Measurements from ENCODE around the gene TCF12. TPM values are rescaled to one million over a fixed set of nuclear protein-coding genes. Genes with fewer than 3 reads are reported as not detected.
"Not testable (repeated sequence)": the region's sequence is repeated elsewhere in the genome, so short reads cannot be mapped to it uniquely, and the experiment has no call there.

The TCF12 gene
- total RNA-seq, 1 experiment from 2014 or later, result 76.7 TPM

DNA sequence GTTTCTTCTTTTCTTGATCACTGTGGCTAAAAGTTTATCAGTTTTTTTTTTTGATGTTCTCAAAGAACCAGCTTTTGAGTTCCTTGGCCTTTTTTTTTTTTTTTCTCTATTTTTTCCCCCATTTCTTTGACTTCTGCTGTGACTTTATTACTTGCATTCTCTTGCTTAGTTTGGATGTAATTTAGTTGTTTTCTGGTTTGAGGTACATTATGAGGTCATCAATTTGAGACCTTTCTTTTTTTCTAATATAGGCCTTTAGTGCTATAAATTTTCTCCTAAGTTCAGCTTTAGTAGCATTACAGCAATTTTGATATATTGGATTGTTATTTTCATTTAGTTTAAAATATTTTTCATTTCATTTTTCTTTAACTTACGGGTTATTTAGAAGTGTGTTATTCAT lies 35.3 kb downstream of the TCF12 start:
- H4K5ac ChIP-seq (ENCODE audit: insufficient read length, low read depth, low read length), result no peak overlapping the region
- no peak overlapping the region for H3K56ac ChIP-seq (ENCODE audit: insufficient read length, low read depth, low read length)
- no peak overlapping the region for H4K8ac ChIP-seq (replicated peaks; ENCODE audit: insufficient read length, low read depth, low read length)
- H3K27me3 ChIP-seq (ENCODE audit: insufficient read depth, low read length), result no peaks in the 10 kb centered on the region
- no peak overlapping the region for H4K91ac ChIP-seq (ENCODE audit: insufficient read length, low read depth, low read length)
- H3K79me2 ChIP-seq (ENCODE audit: insufficient read depth, low read length), result peaks cover 9% of the 10 kb centered on the region; the same call in 1 of the 2 replicates
- H3K4me1 ChIP-seq (ENCODE audit: insufficient read depth, low read length), result peaks cover 2% of the 10 kb centered on the region; the same call in 1 of the 2 replicates
- H3K14ac ChIP-seq (ENCODE audit: insufficient read depth, low read length), result no peak overlapping the region
- H3K9me3 ChIP-seq (ENCODE audit: control insufficient read depth, low read depth, low read length), result no peaks in the 10 kb centered on the region
- H3K23me2 ChIP-seq (ENCODE audit: insufficient read length, low read depth, low read length, poor library complexity, severe bottlenecking), result no peaks in the 10 kb centered on the region
- no peak overlapping the region for H2AFZ ChIP-seq (ENCODE audit: low read length)
- H3K9ac ChIP-seq (ENCODE audit: extremely low read depth, insufficient read length, low read length), result no peak overlapping the region
- no peak overlapping the region for H3K23ac ChIP-seq (ENCODE audit: insufficient read length, low read depth, low read length)
- no peak overlapping the region for H2BK5ac ChIP-seq (ENCODE audit: insufficient read length, low read length)
- DNase-seq, result no peak
- H3K27ac ChIP-seq (ENCODE audit: insufficient read length, low read depth, low read length), result no peak overlapping the region
- H3K4ac ChIP-seq (ENCODE audit: low read depth, low read length), result no peak overlapping the region
- Mint-ChIP-seq H3K27me3 (ENCODE audit: low read depth) (no peaks in the 10 kb centered on the region), H3K36me3 (ENCODE audit: insufficient read depth in 1 of 3, low read depth in 3 of 3) (peaks cover 10 to 27% (median 23%) of the 10 kb centered on the region in 3 experiments), H3K4me1 (peaks cover 19 to 26% of the 10 kb centered on the region in 2 experiments), H3K9me3 (peaks cover 11 to 16% of the 10 kb centered on the region in 2 experiments; a peak in 4 of 5 replicates), H3K27ac (no peak overlapping the region), H3K4me3 (no peak overlapping the region)
- peaks cover 5% of the 10 kb centered on the region for H3K79me1 ChIP-seq (ENCODE audit: insufficient read depth, low read depth, low read length, poor library complexity, severe bottlenecking)
- no CpG with 5 or more reads among the region's 1 CpG for WGBS (ENCODE audit: extremely low coverage, insufficient read length, low lambda C conversion rate)
- no peak overlapping the region for H3K4me2 ChIP-seq (ENCODE audit: insufficient read depth, insufficient read length, low read length)
- no peak overlapping the region for H2BK120ac ChIP-seq (ENCODE audit: low read depth, low read length, poor library complexity, severe bottlenecking)
- H2BK20ac ChIP-seq (ENCODE audit: low read depth, low read length, poor library complexity, severe bottlenecking), result no peak overlapping the region
- H4K20me1 ChIP-seq (ENCODE audit: control insufficient read depth, insufficient read depth, insufficient read length), result no peaks in the 10 kb centered on the region
- H2BK12ac ChIP-seq (ENCODE audit: insufficient read length, low read depth, low read length), result no peak overlapping the region
- TF ChIP-seq CTCF (conservative IDR thresholded peaks at IDR 0.05), result no peak
- H3K18ac ChIP-seq (ENCODE audit: insufficient read length, low read depth, low read length), result no peak overlapping the region
- H3T11ph ChIP-seq (ENCODE audit: low read length), result no peak overlapping the region
- no peak overlapping the region for H2BK15ac ChIP-seq (ENCODE audit: low read depth, low read length)
- H2AK5ac ChIP-seq (ENCODE audit: insufficient read length, low read length), result no peak overlapping the region

GRCh38 chr15:56955011-56955410 lies 36.6 kb downstream of the TCF12 start:
- H3K9ac ChIP-seq (ENCODE audit: extremely low read depth, insufficient read length, low read length); H4K20me1 ChIP-seq (ENCODE audit: control insufficient read depth, insufficient read depth, insufficient read length); H3K23me2 ChIP-seq (ENCODE audit: insufficient read length, low read depth, low read length, poor library complexity, severe bottlenecking); H3K4me3 Mint-ChIP-seq; H2BK12ac ChIP-seq (ENCODE audit: insufficient read length, low read depth, low read length); H3K9me3 ChIP-seq (ENCODE audit: control insufficient read depth, low read depth, low read length); H3K56ac ChIP-seq (ENCODE audit: insufficient read length, low read depth, low read length); H3K4me2 ChIP-seq (ENCODE audit: insufficient read depth, insufficient read length, low read length); H3K14ac ChIP-seq (ENCODE audit: insufficient read depth, low read length); H3K4me1 ChIP-seq (ENCODE audit: insufficient read depth, low read length); H3K27ac ChIP-seq (ENCODE audit: insufficient read length, low read depth, low read length); H3K4ac ChIP-seq (ENCODE audit: low read depth, low read length); H3T11ph ChIP-seq (ENCODE audit: low read length); H2AFZ ChIP-seq (ENCODE audit: low read length); H4K91ac ChIP-seq (ENCODE audit: insufficient read length, low read depth, low read length); H3K18ac ChIP-seq (ENCODE audit: insufficient read length, low read depth, low read length); H4K5ac ChIP-seq (ENCODE audit: insufficient read length, low read depth, low read length); H2BK120ac ChIP-seq (ENCODE audit: low read depth, low read length, poor library complexity, severe bottlenecking); H3K27ac Mint-ChIP-seq; H2BK15ac ChIP-seq (ENCODE audit: low read depth, low read length); H2BK5ac ChIP-seq (ENCODE audit: insufficient read length, low read length); DNase-seq; H3K27me3 ChIP-seq (ENCODE audit: insufficient read depth, low read length); H4K8ac ChIP-seq (replicated peaks; ENCODE audit: insufficient read length, low read depth, low read length); H2AK5ac ChIP-seq (ENCODE audit: insufficient read length, low read length); H2BK20ac ChIP-seq (ENCODE audit: low read depth, low read length, poor library complexity, severe bottlenecking); H3K79me1 ChIP-seq (ENCODE audit: insufficient read depth, low read depth, low read length, poor library complexity, severe bottlenecking); H3K23ac ChIP-seq (ENCODE audit: insufficient read length, low read depth, low read length); H3K27me3 Mint-ChIP-seq (ENCODE audit: low read depth): not testable (repeated sequence)
- H3K79me2 ChIP-seq (ENCODE audit: insufficient read depth, low read length), result peaks cover 12% of the 10 kb centered on the region; the same call in 1 of the 2 replicates
- H3K9me3 Mint-ChIP-seq, result peaks cover 11 to 16% of the 10 kb centered on the region in 2 experiments; a peak in 4 of 5 replicates
- no CpG with 5 or more reads among the region's 5 CpGs for WGBS (ENCODE audit: extremely low coverage, insufficient read length, low lambda C conversion rate)
- peaks cover 26 to 28% of the 10 kb centered on the region in 2 experiments for H3K4me1 Mint-ChIP-seq
- peaks cover 10 to 23% (median 23%) of the 10 kb centered on the region in 3 experiments for H3K36me3 Mint-ChIP-seq (ENCODE audit: insufficient read depth in 1 of 3, low read depth in 3 of 3)

Measured in H9 (cell line).